HCT116 (cell line): ENCODE measurements around the gene VWF. TPM values are rescaled to one million over a fixed set of nuclear protein-coding genes. Genes with fewer than 3 reads are reported as not detected.

Experiments used
- ATAC-seq: fragments of 200-7000 bp; cut with Tn5 transposase; 2 replicates; pipeline ENCODE4 v1.9.1; 2020; ENCODE audit warnings: mild to moderate bottlenecking, moderate library complexity
- BruUV-seq: library from RNA; stranded (reverse); fragments of 400-500 nt; replicated peaks from 2 replicates; lab custom pipeline; 2021; lab: Mats Ljungman, UMichigan
- CTCF ChIA-PET: fragments of 300-600 bp; sonication (Branson Sonifier 250); formaldehyde crosslinking; loops from one replicate; lab custom pipeline; 2021; ENCODE audit warnings: antibody characterized with exemption; lab: Charles Lee
- POLR2A ChIA-PET: fragments of 300-600, 350-600 bp; sonication (Branson Sonifier 250); formaldehyde crosslinking; loops from one replicate; lab custom pipeline; 2021; ENCODE audit warnings: antibody characterized with exemption; lab: Charles Lee
- RAD21 ChIA-PET, 2 experiments: fragments of 300-600 bp; sonication (Branson Sonifier 250); formaldehyde crosslinking; loops; one replicate each; lab custom pipeline; 2023; ENCODE audit warnings: low total read pairs in 2 of 2; ENCODE audit not compliant: uncharacterized antibody in 2 of 2, unreplicated experiment in 2 of 2, low non-redundant PET in 1 of 2; lab: Charles Lee
- DNase-seq: peaks from one replicate; pipeline ENCODE4 v3.0.0-alpha.2; 2010; ENCODE audit warnings: low read depth, low spot score
- H2AFZ ChIP-seq: fragments of 200-600 bp; shearing (Covaris generic), sonication (generic); 2 replicates; pipeline ENCODE4 v1.6.1; 2017; ENCODE audit warnings: low read depth, mixed run types, mixed read lengths, antibody characterized with exemption, low read length; ENCODE audit not compliant: poor library complexity, severe bottlenecking
- H3K27ac ChIP-seq: 2 replicates; pipeline ENCODE4 v1.5.1; 2012; ENCODE audit warnings: low read depth, low read length
- H3K27me3 ChIP-seq: fragments of 200-600 bp; sonication (generic); 2 replicates; pipeline ENCODE4 v1.6.1; 2016; ENCODE audit warnings: mixed run types, low read length, mixed read lengths; ENCODE audit not compliant: insufficient read depth
- H3K36me3 ChIP-seq, 2 experiments: fragments of 200-500 bp in 1 of 2; fragments of 200-600 bp in 1 of 2; sonication (Bioruptor generic) in 1 of 2; sonication (generic) in 1 of 2; 2 replicates each; pipeline versions ENCODE4 v1.5.1 to v1.6.1; 2014 to 2016; ENCODE audit warnings: low read length in 2 of 2, inconsistent platforms in 1 of 2, mixed read lengths in 1 of 2, mixed run types in 1 of 2; ENCODE audit not compliant: insufficient read depth in 2 of 2, control insufficient read depth in 1 of 2
- H3K4me1 ChIP-seq, 2 experiments: fragments of 200-600 bp in 1 of 2; sonication (generic) in 1 of 2; 2 replicates each; pipeline versions ENCODE4 v1.5.1 to v1.6.1; 2012 to 2017; ENCODE audit warnings: low read length in 2 of 2, inconsistent platforms in 1 of 2, mild to moderate bottlenecking in 1 of 2, mixed read lengths in 1 of 2, mixed run types in 1 of 2, moderate library complexity in 1 of 2; ENCODE audit not compliant: insufficient read depth in 2 of 2, control insufficient read depth in 1 of 2
- H3K4me2 ChIP-seq: fragments of 200-600 bp; sonication (generic); 2 replicates; pipeline ENCODE4 v1.6.1; 2017; ENCODE audit warnings: mixed run types, low read length, mixed read lengths
- H3K4me3 ChIP-seq, 2 experiments: fragments of 200-600 bp in 1 of 2; sonication (generic) in 1 of 2; replicated peaks in 1 of 2; 2 replicates each; pipeline ENCODE4 v1.5.1; 2011 to 2016; ENCODE audit warnings: low read length in 2 of 2, control low read depth in 1 of 2, low read depth in 1 of 2, mild to moderate bottlenecking in 1 of 2, mixed read lengths in 1 of 2, mixed run types in 1 of 2
- H3K79me2 ChIP-seq: fragments of 200-600 bp; sonication (generic); 2 replicates; pipeline ENCODE4 v1.6.1; 2017; ENCODE audit warnings: mild to moderate bottlenecking, mixed run types, low read length, moderate library complexity, mixed read lengths; ENCODE audit not compliant: insufficient read depth
- H3K9ac ChIP-seq: fragments of 200-600 bp; sonication (generic); 2 replicates; pipeline ENCODE4 v1.6.1; 2016; ENCODE audit warnings: low read length, mixed read lengths
- H3K9me2 ChIP-seq: fragments of 200-600 bp; sonication (generic), shearing (Covaris generic); 2 replicates; pipeline ENCODE4 v1.6.1; 2017; ENCODE audit warnings: mixed run types, mild to moderate bottlenecking, moderate library complexity; ENCODE audit not compliant: insufficient read depth
- H3K9me3 ChIP-seq, 2 experiments: fragments of 200-500 bp in 1 of 2; fragments of 200-600 bp in 1 of 2; sonication (Bioruptor generic) in 1 of 2; sonication (generic) in 1 of 2; 2 replicates each; pipeline ENCODE4 v1.6.1; 2014 to 2017; ENCODE audit warnings: low read length in 2 of 2, mixed read lengths in 2 of 2, inconsistent platforms in 1 of 2, low read depth in 1 of 2, mild to moderate bottlenecking in 1 of 2, mixed run types in 1 of 2, moderate library complexity in 1 of 2; ENCODE audit not compliant: control insufficient read depth in 1 of 2, insufficient read depth in 1 of 2
- H4K20me1 ChIP-seq: fragments of 200-600 bp; sonication (generic), shearing (Covaris generic); 2 replicates; pipeline ENCODE4 v1.6.1; 2017; ENCODE audit warnings: mixed run types, mild to moderate bottlenecking, moderate library complexity; ENCODE audit not compliant: insufficient read depth
- CEBPB ChIP-seq: IDR thresholded peaks from 2 replicates; pipeline ENCODE4 v1.6.1; 2012; ENCODE audit warnings: low read depth
- EGR1 ChIP-seq: IDR thresholded peaks from 2 replicates; pipeline ENCODE4 v1.6.1; 2012; ENCODE audit warnings: low read depth
- ELF1 ChIP-seq: IDR thresholded peaks from 2 replicates; pipeline ENCODE4 v1.6.1; 2012; ENCODE audit warnings: low read depth, borderline replicate concordance
- EZH2 ChIP-seq: fragments of 200-600 bp; sonication (generic); IDR thresholded peaks from 2 replicates; pipeline ENCODE4 v1.6.1; 2017; ENCODE audit warnings: antibody characterized with exemption, mixed run types
- EZH2phosphoT487 ChIP-seq: fragments of 200-600 bp; IDR thresholded peaks from 2 replicates; pipeline ENCODE4 v1.6.1; 2018; ENCODE audit warnings: antibody characterized with exemption, borderline replicate concordance
- FOSL1 ChIP-seq: IDR thresholded peaks from 2 replicates; pipeline ENCODE4 v1.6.1; 2012; ENCODE audit warnings: low read depth
- JUND ChIP-seq: IDR thresholded peaks from 2 replicates; pipeline ENCODE4 v1.6.1; 2012
- RAD21 ChIP-seq: IDR thresholded peaks from 2 replicates; pipeline ENCODE4 v1.6.1; 2012; ENCODE audit warnings: low read depth, mild to moderate bottlenecking
- SRF ChIP-seq: IDR thresholded peaks from 2 replicates; pipeline ENCODE4 v1.6.1; 2012; ENCODE audit warnings: low read depth
- TCF7L2 ChIP-seq: IDR thresholded peaks from 2 replicates; pipeline ENCODE4 v1.7.0; 2011; ENCODE audit warnings: borderline replicate concordance, inconsistent platforms; ENCODE audit not compliant: insufficient read depth, insufficient read length; ENCODE audit errors: extremely low read depth
- YY1 ChIP-seq: IDR thresholded peaks from 2 replicates; pipeline ENCODE4 v1.6.1; 2011; ENCODE audit warnings: low read length, low read depth, moderate library complexity, mild to moderate bottlenecking; ENCODE audit not compliant: insufficient replicate concordance; ENCODE audit errors: extremely low read depth
- intact Hi-C: fragments of 100-400 bp; cut with micrococcal nuclease; formaldehyde crosslinking; loops from 2 replicates; pipeline ENCODE4 v1.10.0; 2022
- total RNA-seq: library from RNA; stranded (reverse); gene quantifications from one replicate; pipeline ENCODE4 v1.2.1, GENCODE V29; 2021; ENCODE audit not compliant: unreplicated experiment
- TF ChIP-seq, protein P1 (sequence below): IDR thresholded peaks from 2 replicates; pipeline ENCODE4 v1.6.1; 2012; ENCODE audit warnings: low read depth
- TF ChIP-seq, protein P2 (sequence below), 3 experiments: fragments of 200-600 bp in 1 of 3; sonication (generic) in 1 of 3; IDR thresholded peaks in 2 of 3; conservative IDR thresholded peaks in 1 of 3; 2 replicates each; pipeline ENCODE4 v1.5.1; 2012 to 2017; ENCODE audit warnings: low read depth in 2 of 3, low read length in 2 of 3, antibody characterized with exemption in 1 of 3, borderline replicate concordance in 1 of 3, control low read depth in 1 of 3, mild to moderate bottlenecking in 1 of 3, mixed read lengths in 1 of 3, mixed run types in 1 of 3, moderate library complexity in 1 of 3; ENCODE audit not compliant: insufficient read depth in 1 of 3
- TF ChIP-seq, protein P3 (sequence below): IDR thresholded peaks from 2 replicates; pipeline ENCODE4 v1.6.1; 2012

Gene VWF
- total RNA-seq, 1 experiment from 2014 or later: 0.57 TPM

DNA sequence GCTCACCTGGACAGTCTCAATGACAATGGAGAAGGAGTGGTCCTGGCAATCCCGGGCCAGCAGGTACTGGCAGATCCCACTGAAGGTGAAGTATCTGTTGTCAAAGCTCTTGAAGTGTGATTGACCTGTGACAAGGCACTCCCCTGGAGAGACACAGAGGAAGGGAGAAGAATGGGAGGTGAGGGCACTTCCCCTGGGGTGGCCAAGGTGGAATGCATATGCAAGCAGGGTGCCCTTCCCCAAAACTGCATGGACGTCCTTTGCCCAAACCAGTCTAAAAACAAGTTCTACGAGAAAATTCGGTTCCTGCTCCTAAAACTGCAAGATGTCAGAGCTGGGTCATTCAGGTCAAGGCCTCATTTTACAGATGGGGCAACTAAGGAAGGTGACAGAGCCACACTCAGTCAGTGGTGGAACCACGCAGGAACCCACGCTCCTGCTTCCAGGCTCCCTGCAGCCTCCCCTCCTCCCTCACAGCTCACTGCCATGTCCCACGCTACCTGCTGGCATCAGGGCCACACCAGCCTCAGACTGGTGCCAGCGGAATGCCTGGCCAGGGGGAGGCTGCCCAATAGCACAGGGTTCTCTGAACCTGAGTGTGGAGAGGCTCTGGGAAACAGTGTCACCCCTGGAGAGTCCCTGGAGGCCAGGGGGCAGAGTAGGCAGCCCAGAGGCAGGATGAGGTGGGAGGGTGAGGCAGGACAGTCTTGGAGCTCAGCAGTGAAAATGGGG lies 59.2 kb downstream of the VWF start:
- ATAC-seq (no peak), DNase-seq (no peak)
- ChIA-PET RAD21 (interaction anchor here in 1 of 2 experiments (0.6 kb wide), 1 partner anchor 221 kb away, joined by 9 read pairs; no protein-coding TSS in a partner anchor), POLR2A (interaction anchor here (0.5 to 1.3 kb wide), 3 partner anchors 28 to 215 kb away, joined by 3 to 5 read pairs (median 3); no protein-coding TSS in a partner anchor), CTCF (interaction anchor here (1.6 to 5.4 kb wide), 2 partner anchors 214 to 220 kb away, joined by 5 to 62 read pairs; no protein-coding TSS in a partner anchor)
- Histone ChIP-seq H3K9me3 (no peaks in the 10 kb centered on the region), H3K4me2 (no peak overlapping the region), H3K9ac (no peak overlapping the region), H4K20me1 (no peaks in the 10 kb centered on the region), H3K36me3 (no peaks in the 10 kb centered on the region), H3K27ac (no peak overlapping the region), H2AFZ (no peak overlapping the region), H3K4me3 (no peak overlapping the region), H3K79me2 (no peaks in the 10 kb centered on the region), H3K27me3 (no peaks in the 10 kb centered on the region), H3K9me2 (no peaks in the 10 kb centered on the region), H3K4me1 (peaks cover 8 to 40% of the 10 kb centered on the region in 2 experiments; a peak in 3 of 4 replicates)
- no TSS peak for BruUV-seq
- intact Hi-C loops: no loop called here
- TF ChIP-seq FOSL1 (no peak), EZH2 (no peak), EGR1 (no peak), JUND (no peak), TCF7L2 (no peak), SRF (no peak), EZH2phosphoT487 (no peak), RAD21 (no peak), CEBPB (no peak), YY1 (no peak), ELF1 (no peak)
- TF ChIP-seq, protein P1, sequence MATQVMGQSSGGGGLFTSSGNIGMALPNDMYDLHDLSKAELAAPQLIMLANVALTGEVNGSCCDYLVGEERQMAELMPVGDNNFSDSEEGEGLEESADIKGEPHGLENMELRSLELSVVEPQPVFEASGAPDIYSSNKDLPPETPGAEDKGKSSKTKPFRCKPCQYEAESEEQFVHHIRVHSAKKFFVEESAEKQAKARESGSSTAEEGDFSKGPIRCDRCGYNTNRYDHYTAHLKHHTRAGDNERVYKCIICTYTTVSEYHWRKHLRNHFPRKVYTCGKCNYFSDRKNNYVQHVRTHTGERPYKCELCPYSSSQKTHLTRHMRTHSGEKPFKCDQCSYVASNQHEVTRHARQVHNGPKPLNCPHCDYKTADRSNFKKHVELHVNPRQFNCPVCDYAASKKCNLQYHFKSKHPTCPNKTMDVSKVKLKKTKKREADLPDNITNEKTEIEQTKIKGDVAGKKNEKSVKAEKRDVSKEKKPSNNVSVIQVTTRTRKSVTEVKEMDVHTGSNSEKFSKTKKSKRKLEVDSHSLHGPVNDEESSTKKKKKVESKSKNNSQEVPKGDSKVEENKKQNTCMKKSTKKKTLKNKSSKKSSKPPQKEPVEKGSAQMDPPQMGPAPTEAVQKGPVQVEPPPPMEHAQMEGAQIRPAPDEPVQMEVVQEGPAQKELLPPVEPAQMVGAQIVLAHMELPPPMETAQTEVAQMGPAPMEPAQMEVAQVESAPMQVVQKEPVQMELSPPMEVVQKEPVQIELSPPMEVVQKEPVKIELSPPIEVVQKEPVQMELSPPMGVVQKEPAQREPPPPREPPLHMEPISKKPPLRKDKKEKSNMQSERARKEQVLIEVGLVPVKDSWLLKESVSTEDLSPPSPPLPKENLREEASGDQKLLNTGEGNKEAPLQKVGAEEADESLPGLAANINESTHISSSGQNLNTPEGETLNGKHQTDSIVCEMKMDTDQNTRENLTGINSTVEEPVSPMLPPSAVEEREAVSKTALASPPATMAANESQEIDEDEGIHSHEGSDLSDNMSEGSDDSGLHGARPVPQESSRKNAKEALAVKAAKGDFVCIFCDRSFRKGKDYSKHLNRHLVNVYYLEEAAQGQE: no peak
- TF ChIP-seq, protein P2, sequence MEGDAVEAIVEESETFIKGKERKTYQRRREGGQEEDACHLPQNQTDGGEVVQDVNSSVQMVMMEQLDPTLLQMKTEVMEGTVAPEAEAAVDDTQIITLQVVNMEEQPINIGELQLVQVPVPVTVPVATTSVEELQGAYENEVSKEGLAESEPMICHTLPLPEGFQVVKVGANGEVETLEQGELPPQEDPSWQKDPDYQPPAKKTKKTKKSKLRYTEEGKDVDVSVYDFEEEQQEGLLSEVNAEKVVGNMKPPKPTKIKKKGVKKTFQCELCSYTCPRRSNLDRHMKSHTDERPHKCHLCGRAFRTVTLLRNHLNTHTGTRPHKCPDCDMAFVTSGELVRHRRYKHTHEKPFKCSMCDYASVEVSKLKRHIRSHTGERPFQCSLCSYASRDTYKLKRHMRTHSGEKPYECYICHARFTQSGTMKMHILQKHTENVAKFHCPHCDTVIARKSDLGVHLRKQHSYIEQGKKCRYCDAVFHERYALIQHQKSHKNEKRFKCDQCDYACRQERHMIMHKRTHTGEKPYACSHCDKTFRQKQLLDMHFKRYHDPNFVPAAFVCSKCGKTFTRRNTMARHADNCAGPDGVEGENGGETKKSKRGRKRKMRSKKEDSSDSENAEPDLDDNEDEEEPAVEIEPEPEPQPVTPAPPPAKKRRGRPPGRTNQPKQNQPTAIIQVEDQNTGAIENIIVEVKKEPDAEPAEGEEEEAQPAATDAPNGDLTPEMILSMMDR (IDR thresholded peaks at IDR 0.05 in 2 of 3, conservative IDR thresholded peaks at IDR 0.05 in 1 of 3; ENCODE audit: borderline replicate concordance in 1 of 3, insufficient read depth in 1 of 3, low read depth in 2 of 3, low read length in 2 of 3): no peak
- TF ChIP-seq, protein P3, sequence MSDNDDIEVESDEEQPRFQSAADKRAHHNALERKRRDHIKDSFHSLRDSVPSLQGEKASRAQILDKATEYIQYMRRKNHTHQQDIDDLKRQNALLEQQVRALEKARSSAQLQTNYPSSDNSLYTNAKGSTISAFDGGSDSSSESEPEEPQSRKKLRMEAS: no peak
